ENCODE data around the gene TRIP13. TPM values are rescaled to one million over a fixed set of nuclear protein-coding genes. Genes with fewer than 3 reads are reported as not detected.
A peak's percentile ranks its signal among the peaks of the same experiment; 100 is the strongest.

Gene TRIP13
- total and polyA plus RNA-seq, 2 experiments from 2014 or later: 42.5 to 44.8 TPM

GRCh38 chr5:947626-948471 is 55.2 kb downstream of the TRIP13 start:
- Mint-ChIP-seq H3K27me3 (ENCODE audit: insufficient read depth, low read depth, poor library complexity) (peaks cover 16% of the 10 kb centered on the region), H3K4me3 (no peak overlapping the region), H3K4me1 (peaks cover 7% of the 10 kb centered on the region; the same call in 2 of the 3 replicates), H3K9me3 (no peaks in the 10 kb centered on the region), H3K27ac (no peak overlapping the region), H3K36me3 (ENCODE audit: low read depth) (no peaks in the 10 kb centered on the region)
- TF ChIP-seq EZH2phosphoT487 (IDR thresholded peaks at IDR 0.05; ENCODE audit: unreplicated experiment): no peak
- no peak for TF ChIP-seq NANOG (IDR thresholded peaks at IDR 0.05; ENCODE audit: borderline replicate concordance)
- TF ChIP-seq ZNF462 (CRISPR knock-in tag; IDR thresholded peaks at IDR 0.05): no peak
- no peak for TF ChIP-seq JUNB (IDR thresholded peaks at IDR 0.05; ENCODE audit: unreplicated experiment)
- no peak for TF ChIP-seq REST (IDR thresholded peaks at IDR 0.05; ENCODE audit: unreplicated experiment)
- TF ChIP-seq ETS1 (IDR thresholded peaks at IDR 0.05): no peak
- peak in 1 of 2 experiments; percentile 10; a peak in 1 of 4 replicates for TF ChIP-seq CTCF (conservative IDR thresholded peaks at IDR 0.05; ENCODE audit: low read depth in 2 of 2)
- no peak for TF ChIP-seq POLR2AphosphoS5 (IDR thresholded peaks at IDR 0.05; ENCODE audit: low read depth)
- Histone ChIP-seq H3K4me3 (no peak overlapping the region), H3K4me2 (no peak overlapping the region), H3F3A (replicated peaks; ENCODE audit: low read depth) (no peaks in the 10 kb centered on the region), H3K36me3 (ENCODE audit: insufficient read depth) (no peaks in the 10 kb centered on the region), H3K27me3 (ENCODE audit: insufficient read depth) (no peaks in the 10 kb centered on the region), H3K27ac (ENCODE audit: low read depth) (no peak overlapping the region), H3K4me1 (ENCODE audit: insufficient read depth) (no peaks in the 10 kb centered on the region), H4K20me1 (replicated peaks; ENCODE audit: insufficient read depth) (no peaks in the 10 kb centered on the region), H2AFZ (no peak overlapping the region), H3K79me2 (replicated peaks; ENCODE audit: insufficient read depth) (no peaks in the 10 kb centered on the region), H3K9me2 (ENCODE audit: insufficient read depth) (no peaks in the 10 kb centered on the region)
- no peak for DNase-seq (ENCODE audit: low spot score)
- no peak for ATAC-seq
